Amniotic epithelial cell (primary cell): ENCODE measurements around the gene RNPS1.
A peak's percentile ranks its signal among the peaks of the same experiment; 100 is the strongest.
"Not testable (repeated sequence)": the region's sequence is repeated elsewhere in the genome, so short reads cannot be mapped to it uniquely, and the experiment has no call there.

ENCODE experiments used
- DNase-seq: peaks from one replicate; pipeline ENCODE4 v3.0.0-alpha.2; 2010; ENCODE audit warnings: low read depth

RNPS1 gene

DNA sequence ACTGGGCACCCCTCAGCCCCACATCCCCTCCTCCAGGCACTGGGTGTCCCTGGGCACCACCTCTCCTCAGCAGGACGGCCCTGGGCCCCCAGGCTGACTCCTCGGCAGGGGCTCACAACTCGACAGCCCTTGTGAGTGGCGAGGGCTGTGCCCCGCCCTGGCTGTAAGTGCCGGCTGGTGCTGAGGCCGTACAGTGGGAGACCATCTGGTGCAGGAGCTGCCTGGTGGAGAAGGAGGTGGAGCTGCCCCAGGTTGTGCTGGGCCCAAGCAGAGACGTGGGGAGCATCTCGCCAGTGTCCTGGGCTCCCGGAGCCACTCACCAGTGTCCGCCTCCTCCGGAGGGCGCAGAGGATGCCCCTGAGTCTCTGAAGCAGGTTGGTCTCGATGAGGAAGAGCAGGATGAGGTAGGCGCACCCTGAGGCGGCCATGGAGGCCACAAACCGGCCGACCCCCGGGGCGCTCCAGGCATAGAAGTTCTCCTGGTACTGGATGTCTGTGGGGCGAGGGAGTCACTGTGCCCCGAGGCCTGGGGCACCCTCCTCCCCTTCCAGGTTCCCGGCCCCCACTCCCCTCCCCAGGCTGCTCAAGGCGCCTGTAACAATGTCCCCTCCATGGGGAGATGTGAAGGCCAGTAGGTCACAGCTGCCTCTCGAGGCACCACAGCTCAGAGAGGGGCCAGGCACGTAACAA is 15.1 kb upstream of the RNPS1 start:
- no peak for DNase-seq

DNA sequence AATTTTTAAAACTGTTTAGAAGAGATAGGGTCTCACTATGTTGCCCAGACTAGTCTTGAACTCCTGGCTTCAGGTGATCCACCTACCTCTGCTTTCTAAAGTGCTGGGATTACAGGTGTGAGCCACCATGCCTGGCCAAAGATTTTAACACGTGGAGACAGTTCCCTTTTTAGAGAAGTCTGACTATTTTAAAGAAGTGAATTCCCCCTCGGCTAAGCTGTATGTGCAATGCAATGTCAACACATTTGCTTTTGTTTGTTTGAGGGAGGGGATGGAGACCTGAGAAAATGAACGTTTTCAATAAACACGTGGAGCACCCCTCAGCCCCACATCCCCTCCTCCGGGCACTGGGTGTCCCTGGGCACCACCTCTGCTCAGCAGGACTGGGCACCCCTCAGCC is 14.3 kb upstream of the RNPS1 start:
- DNase-seq = no peak

DNA sequence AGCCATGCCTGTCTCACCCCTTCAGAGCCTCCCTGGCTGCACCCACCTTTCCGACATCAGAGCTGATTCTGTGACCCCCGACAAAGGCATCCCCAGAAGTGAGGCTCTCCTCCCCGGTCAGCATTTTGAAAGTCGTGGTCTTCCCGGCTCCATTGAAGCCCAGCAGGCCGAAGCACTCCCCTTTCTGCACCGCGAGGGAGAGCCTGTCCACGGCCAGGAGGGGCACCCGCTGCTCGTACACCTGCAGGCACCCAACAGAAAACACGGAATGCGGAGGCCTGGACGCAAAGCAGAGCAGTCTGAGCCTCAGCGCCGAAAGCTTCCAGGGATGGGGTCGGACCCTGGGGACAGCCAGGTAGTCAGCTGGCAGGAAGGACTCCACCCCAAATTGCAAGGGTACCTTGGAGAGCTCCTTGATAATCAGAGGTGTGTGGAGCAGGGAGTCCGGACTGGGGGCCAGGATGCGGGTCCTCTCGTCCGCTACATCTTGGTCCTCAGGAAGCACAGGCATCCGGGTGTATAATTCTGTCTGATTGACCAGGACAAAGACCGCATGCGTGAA is 13.1 kb upstream of the RNPS1 start:
- no peak for DNase-seq

DNA sequence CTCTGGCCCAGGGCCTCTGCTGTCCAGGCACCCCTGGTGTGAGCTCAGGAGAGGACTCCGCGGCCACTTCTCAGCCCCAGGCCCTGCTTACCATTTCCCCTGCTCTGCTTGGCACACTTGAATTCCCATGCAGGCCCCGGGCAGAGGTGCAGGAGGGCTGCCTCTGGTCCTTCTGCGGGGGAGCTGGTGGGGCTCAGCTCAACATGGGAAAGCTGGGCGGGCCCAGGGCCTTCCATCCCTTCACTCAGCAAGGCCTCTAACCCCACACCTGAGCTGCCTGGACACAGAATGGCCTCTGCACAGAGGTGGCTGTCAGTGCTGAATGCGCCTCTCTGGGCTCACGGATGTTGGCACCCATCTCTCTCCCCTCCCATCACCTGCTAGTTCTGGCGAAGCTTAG is 12.5 kb upstream of the RNPS1 start:
- no peak for DNase-seq

DNA sequence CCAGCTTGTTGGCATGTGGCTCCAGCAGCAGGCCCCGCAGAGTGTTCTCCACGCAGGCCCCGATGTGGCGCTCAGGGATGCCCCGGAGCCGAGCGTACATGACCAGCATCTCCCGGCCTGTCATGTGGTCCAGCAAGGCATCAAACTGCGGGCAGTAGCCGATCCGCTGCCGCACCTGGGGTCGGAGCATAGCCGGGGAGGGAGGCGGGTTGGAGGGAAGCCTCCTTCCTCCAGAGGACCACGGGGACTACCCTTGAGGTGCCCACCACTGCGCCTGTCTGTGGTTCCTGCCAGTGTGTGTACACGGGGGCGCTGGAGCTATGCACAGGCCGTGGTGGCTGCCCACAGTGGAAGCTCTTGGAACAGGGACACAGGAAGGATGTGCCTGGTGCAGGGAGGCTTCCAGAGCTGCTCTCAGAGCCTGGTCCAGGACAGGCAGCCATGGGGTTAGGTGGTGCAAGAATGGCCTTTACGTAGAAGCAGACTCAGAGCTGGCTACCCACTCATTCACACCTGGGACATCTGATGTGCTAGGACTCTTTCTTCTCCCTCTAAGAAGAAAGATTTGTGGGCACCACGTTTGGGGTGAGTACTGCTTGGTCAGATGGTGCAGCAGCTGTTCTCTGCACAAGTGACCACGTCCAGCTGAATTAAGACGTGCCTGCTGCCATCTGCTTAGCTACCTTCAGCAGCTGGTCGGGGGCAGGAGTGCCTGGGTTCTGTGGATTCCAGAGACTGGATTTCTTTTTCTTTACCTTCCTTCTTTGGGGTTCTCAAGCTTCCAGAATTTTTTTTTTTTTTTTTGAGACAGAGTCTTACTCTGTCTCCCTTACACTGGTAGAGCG is 11.3 kb upstream of the RNPS1 start:
- no peak for DNase-seq

DNA sequence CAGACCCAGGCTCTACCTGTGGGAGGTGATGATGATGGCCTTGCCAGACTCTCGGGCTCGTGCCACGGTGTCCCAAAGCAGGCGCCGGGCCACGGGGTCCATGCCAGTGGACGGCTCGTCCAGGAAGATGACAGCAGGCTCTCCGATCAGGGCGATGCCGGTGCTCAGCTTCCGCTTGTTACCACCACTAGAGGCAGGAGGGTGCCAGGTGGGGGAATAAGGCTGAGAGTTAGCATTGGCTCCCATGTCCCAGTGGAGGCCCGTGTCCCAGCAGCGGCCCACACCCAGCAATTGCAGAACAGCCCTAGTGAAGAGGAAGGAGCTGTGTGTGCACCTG is 10.3 kb upstream of the RNPS1 start:
- no peak for DNase-seq

DNA sequence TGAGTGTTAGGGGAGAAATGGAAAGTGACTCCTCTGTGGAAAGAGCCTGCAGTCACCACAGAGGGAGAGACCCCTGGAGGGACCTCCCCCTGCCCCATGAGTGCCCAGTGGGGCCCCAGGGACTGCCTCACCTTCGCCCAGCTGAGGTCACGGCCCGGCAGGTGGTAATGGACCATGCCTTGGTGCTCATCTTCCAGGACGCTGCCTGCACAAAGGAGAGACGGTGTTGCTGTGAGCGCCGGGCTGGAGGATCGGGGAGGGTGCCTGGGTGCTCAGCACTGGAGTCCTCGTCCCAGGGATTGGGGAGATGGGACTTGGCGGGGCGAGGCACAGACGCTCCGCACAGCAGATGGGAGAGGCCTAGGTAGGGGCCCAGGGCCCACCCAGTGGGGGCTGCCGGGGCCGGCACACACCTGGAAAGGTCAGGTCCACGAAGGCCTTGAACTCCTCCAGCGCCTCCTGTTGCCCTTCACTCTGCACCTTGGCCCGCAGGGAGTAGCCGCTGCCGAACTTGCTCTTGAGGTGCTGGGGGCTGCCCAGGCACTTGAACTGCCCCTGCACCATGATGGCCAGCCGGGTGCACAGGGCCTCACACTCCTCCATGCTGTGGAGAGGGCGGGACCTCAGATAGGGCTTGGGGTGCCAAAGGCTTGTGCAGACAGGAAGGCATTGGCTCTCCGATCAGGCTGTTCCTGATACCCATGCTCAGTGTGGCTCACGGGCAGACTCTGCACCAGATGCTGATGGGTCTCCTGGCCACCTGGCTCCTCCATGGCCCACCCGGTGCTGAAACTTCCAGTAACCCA is 9.7 kb upstream of the RNPS1 start:
- DNase-seq = no peak

DNA sequence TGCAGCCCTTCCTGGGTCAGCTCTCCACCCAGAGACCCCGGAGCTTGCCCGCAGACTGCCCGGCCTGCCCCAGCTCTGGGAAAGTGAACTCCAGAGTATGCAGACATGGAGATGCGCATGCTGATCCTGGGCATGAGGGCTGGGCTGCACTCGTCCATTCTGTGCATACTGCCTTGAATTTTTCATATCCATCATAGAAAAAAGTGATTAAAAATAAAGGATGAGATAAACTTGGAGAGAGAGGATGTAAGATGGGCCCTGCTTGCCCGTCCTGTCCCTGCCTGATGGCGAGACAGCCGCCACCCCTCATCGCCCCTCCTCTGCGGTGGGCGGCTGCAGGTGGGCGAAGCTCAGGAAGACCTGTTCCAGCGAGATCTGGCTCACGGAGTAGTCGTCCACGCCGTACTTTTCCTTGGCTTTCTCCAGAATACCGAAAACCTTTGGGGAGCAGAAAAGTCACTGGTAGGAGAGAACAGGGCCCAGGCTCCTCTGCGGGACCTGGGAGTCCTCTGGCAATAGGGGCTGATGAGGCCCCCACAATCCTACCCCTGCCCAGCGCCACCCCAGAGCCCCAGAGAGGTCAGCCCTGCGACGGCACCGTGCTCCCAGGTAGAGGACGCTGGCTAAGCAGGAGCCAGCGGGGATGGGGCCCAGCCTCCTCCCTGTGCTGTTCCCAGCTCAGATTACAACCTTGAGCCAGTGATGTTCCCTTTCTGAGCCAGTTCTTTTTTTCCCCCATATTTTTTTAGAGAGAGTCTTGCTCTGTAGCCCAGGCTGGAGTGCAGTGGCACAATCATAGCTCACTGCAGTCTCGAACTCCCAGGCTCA is 8.7 kb upstream of the RNPS1 start:
- no peak for DNase-seq

DNA sequence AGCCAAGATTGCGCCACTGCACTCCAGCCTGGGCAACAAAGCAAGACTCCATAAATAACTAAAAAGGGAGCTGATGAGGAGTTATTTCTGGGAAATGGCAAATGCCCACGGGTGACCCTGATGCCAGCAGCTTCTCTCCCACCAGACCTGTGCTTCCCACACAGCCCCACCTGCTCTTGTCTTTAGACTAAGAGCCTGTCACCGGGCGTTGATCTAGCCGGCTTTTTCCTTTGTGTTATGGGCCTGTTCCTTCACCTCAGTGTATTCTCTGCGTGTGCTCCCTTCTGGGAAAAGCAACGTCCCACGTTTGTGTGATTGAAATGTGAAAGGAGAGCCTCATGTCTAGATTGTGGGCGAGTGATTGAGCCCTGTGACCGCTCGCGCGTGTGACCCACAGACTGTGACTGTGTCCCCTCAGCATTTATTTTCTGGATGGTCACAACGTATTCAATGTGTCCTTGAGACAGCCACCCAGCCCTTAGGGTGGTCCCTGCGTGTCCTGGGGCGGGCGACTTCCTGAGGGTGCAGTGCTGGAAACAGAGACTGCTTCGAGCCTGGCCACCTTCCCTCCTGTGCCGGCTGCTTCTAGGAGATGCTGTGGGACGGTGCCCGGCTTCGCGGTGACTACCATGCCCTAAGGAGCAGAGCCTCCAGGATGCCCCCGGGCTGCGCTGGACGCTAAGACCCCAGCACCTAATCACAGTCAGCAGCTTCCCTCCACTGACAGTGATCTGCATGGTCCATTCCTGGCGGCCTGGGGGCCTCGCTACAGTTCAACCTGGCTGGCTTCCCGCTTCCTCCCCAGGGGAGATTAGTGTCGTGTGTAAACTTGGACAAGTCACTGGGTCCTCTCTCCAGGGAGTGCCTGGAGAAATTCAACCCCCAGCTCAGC is 7.8 kb upstream of the RNPS1 start:
- DNase-seq = no peak

DNA sequence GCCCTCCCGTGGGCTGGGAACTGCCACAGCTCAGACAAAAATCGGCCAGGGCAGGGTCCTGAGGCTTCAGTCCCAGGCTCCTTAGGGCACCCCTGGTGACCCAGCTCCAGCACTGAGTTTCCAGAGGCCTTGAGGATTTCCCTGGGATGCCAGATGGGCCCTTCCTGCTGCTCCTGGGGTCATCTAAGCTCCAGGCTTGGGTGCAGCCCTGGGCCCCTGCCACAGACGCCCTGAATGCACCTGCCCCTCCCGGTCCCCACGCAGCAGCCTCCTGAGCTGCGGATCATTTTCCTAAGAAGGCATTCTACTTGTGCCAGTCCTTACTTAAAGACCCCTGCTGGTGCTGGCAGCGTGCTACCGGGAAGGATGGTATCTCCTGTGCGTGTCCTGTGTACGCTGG is 6.0 kb upstream of the RNPS1 start:
- DNase-seq = no peak

DNA sequence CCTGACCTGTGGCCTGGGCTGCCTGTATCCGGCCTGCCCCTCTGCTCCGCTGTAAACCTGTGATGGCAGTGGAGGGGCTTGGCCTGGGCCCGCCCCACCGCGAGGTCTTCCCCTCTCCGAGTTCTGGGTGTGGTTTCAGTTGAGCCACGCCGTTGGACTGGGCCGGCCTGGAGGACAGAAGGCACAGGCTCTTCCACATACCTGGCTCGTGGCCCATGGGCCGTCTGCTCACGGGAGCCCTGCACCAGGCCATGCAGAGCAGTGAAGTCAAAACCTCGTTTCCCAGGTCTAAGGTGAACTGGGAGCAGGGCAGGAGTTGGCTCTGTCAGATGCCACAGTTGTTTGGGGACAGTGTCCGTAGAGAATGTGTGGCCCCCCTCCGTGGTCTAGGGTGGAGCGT is 5.6 kb upstream of the RNPS1 start:
- DNase-seq = no peak

DNA sequence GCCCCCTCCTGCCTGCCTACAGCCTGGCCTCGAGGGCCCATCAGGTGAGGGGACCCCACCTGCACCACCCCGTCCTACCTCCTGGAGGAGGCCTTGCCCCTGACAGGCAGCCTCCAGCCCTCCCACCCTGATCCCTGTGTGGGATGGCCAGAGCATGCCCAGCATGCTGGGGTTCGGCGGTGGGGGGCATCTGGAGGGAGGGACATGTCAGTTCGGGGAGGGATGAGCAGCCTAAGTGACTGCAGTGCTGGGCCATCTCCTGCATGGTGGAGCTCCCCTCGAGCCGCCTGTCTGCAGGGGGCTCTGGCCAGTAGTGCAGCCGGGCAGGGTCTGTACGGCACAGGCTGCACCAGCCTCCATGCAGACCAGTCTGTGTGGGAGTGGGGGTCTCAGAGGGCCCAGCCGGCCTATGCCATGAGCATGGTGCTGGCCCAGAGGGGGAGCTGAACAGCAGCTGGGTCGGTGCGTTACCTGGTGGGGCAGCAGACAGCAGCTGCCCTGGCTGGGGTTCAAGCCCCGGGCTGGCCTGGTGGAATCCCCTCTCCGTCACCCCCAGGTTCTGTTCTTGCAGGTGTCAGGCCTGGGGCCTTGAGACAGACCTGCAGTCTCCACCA is 4.0 kb upstream of the RNPS1 start:
- DNase-seq = no peak

DNA sequence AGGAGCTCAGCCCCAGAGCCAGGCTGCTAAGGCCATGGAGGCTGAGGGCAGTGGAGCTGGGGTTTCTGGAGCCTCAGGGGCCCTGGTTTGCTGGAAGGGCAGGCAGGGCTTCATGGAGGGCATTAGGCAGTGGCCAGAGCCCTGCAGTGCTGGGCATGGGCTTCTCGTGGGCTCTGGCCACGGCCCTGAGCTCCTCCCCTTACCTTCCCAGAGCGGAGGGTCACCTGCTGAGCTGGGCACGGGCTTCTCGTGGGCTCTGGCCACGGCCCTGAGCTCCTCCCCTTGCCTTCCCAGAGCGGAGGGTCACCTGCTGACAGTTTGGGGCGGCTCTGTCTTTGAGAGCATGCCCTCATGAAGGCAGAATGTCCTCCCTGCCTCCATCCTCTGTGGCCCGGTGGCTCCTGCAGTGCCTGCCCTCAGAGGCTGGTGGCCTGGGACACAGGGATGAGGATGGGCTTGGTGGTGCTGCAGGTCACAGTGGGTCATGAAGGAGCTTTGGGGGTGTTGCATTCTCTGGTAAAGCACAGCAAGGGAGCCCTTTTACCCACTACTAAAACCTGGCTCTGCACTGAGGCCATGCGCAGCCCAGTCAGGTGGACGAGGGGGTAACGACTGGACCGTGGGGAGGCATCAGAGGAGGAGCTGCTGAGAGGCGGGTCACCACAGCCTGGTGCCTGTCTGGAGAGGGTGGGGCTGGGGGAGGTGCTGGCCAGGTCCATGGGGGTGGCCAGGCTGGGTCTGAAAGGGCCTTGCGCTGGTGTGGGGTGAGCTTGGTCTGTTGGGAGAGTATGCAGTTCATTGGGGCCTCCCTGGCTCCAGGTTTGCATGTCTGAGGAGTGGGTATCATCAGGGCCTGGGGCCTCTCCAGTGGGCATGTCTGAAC is 2.9 kb upstream of the RNPS1 start:
- DNase-seq = no peak

DNA sequence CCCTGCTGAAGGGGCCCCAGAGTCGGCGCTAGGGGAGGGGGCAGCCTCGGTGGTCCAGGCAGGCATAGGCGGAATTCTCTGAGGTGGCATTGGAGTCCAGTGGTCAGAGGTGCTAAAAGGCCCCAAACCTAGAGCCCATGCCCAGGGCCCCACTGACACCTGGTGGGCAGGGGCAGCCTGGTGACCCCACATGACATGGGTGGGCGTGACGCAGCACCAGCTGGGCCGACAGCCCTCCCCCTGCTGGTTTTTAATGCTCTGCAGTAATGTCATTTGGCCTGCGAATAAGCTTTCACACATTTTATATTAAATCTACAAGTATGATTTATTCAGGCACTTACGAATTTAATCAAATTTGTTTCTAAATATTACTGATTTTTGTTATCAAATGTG is 2.1 kb upstream of the RNPS1 start:
- DNase-seq = no peak

DNA sequence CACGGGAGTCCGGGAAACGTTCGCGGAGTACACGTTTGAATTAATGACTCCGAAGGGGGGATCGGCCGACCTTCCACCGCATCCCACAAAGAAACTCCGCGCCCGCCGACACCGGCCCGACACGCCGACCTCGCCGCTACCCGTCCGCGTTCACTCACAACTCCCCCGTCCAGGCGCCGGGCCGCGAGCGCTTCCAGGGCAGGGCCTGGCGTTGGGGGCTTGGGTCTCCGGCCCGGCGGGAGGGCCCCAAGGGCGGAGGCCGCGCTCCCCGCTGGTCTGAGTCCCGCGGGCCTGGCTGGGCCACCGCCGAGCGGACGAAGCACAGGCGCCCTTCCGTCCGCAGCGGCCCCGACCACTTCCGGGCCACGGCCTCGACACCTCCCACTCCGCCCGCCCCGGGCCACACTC is 417 bp downstream of the RNPS1 start:
- DNase-seq = not testable (repeated sequence)

DNA sequence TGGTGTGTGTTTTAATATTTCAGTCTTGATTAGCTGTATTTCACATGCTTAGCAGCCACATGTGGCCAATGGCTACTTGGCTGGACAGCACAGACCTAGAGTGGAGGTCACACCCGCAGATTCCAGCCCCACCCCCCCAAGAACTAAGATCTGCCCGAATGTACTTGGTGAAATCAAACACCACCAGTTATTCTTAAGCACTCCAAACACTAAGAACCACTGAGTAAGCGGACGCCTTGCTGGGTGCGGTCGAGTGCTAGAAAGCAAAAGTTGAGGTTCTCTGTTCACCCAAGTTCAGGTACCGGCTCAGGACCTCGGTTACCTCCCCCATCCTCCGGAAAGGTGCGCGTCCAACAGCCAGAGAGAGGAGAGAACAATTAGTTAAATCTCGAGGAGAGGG is 1.0 kb downstream of the RNPS1 start:
- peak; percentile 18 for DNase-seq

DNA sequence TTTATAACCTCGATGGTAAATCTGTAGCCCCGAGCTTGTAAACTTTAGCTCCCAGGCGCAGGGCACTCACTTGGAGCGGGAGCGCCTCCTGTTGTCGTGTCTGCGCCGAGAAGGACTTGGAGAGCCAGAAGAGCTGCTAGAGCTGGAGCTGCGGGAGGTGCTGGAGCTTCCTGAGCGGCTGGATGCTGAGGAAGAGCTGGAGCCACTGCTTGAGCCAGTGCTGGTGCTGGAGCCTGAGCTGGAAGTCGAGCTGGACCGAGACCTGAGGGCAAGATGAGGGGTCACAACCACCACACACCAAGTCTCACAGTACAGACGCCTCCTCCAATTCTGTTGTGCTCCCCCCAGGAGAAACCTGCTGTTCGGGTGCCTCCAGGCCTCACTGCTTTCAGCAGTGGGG is 4.9 kb downstream of the RNPS1 start:
- not testable (repeated sequence) for DNase-seq

DNA sequence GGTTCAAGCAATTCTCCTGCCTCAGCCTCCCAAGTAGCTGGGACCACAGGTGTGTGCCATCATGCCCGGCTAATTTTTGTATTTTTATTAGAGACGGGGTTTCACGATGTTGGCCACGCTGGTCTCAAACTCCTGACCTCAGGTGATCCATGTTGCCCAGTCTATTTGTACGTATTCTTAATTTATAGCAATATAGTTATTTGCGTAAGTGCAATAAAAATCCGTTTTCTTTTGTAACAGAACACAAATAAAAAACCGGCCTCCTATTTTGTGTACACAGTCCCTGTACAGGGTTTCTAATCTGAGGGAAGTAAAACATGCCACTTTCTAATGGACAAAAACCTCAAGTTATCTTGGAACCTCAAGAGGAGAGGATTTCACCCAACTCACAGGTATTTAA is 7.7 kb downstream of the RNPS1 start:
- no peak for DNase-seq

DNA sequence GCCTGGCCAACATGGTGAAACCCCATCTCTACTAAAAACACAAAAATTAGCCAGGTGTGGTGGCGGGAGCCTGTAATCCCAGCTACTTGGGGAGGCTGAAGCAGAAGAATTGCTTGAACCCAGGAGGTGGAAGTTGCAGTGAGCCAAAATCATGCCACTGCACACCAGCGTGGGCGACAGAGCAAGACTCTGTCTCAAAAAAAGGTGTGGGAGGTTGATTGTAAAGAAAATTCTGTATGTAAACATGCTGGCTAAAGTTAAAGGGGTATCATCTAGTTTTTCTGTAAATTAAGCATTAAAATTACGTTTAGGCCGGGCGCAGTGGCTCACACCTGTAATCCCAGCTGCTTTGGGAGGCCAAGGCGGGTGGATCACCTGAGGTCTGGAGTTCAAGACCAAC is 9.4 kb downstream of the RNPS1 start:
- DNase-seq = not testable (repeated sequence)
